ENCODE data around the gene MAP2K3.
"Not testable (repeated sequence)": the region's sequence is repeated elsewhere in the genome, so short reads cannot be mapped to it uniquely, and the experiment has no call there.

DNA sequence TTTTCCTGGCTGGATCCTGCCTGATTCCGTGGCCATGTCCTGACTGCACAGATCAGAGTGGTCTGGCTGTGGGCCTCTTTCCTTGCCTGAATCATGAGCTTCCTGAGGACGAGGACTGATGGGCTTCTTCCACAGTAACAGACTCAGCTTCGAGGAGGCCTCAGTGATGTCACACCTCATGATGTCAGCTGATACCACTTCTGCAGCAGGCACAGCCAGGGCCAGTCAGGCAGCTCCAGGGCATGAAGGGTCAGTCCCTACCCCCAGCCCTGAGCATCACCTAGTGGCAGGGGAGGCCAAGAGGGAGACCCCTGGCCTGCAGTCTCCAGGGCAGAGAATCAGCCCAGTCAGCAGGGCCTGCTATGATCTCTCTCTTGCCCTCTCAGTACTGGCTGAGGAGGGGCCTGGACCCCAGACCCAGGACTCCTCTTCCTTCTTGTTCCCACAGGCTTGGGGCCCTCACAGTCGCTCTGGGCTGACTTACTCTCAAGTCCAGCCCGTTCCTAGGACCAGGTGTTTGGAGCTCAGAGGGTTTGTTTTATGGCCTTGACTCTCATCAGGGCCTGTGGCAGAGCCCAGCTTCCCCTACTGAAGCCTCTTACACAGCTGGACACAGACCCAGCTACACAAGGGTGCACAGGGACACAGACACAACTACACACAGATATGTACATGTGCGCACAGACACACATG is 65.0 kb downstream of the MAP2K3 start:
- TF ChIP-seq EZH2phosphoT487 (IDR thresholded peaks at IDR 0.05; ENCODE audit: insufficient read depth, low read depth); EZH2 (IDR thresholded peaks at IDR 0.05; ENCODE audit: insufficient read depth, poor library complexity, severe bottlenecking): not testable (repeated sequence)

All from GM23248 (cell line).